Measurements from ENCODE around the gene KRTAP5-7.
"Not testable (repeated sequence)": the region's sequence is repeated elsewhere in the genome, so short reads cannot be mapped to it uniquely, and the experiment has no call there.

Gene KRTAP5-7

DNA sequence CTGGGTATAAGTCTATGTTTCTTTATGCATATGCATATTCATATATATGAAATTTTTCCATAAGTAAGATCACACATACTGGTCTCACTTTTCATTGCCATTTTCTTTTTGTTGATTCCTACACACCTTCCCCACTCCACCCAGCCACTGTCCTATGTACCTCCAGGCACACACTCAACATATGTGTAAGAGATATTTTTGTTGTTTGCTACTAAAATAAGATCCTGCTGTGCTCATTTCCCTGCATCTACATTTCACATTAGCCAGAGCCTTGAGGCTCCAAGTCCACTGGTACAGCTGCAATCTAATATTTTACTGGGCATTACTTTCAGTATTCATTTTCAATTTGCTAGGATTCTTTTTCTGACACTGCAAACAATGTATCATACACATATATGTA lies 30.2 kb downstream of the KRTAP5-7 start:
- no peak for DNase-seq (ENCODE audit: low read depth in 2 of 2)

DNA sequence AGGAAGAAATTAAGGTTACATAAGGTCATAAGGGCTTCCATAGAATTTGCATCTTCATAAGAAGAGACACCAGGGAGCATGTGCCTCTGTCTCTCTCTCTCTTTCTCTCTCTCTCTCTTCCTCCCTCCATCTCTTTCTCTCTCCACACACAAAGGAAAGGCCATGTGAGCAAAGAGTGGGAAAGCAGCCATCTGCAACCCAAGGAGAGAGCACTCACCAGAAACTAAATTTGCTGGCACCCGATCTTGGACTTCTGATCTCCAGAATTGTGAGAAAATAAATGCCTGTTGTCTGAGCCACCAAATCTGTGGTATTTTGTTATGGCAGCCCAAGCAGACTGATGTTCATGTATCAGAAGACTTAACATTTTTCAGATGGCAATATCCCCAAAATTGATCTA lies 31.9 kb downstream of the KRTAP5-7 start:
- no peak for DNase-seq (ENCODE audit: low read depth in 2 of 2)

DNA sequence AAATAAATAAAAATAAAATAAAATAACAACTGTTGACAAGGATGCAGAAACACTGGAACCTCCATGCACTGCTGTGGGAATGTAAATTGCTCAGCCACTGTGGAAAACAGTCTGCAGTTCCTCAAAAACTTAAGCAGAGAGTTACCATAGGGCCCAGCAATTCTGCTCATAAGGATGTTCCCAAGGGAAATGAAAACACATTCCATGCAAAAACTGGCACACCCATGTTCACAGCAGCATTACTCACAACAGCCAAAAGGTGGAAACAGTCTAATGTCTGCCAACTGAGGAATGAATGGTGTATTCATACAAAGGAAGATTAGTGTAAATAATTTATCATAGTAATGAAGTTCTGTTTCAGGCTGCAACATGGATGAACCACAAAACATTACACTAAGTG lies 35.1 kb downstream of the KRTAP5-7 start:
- DNase-seq (ENCODE audit: low read depth in 2 of 2) = no peak

DNA sequence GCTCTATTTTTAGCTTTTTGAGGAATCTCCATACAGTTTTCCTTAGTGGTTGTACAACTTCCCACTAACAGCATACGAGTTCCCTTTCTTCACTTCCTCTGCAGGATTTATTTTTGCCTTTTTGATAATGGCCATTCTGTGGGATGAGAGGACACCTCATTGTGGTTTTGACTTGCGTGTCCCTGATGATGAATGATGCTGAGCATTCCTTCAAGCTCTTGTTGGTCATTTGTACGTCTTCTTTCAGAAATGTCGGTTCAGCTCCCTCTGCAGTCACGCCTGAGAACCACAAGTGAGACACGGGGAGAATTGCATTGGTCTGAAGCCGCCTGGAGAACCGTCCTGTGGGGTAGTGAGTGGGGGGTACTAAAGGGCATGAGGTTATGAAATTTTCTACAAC lies 36.3 kb downstream of the KRTAP5-7 start:
- no peak for DNase-seq (ENCODE audit: low read depth in 2 of 2)

DNA sequence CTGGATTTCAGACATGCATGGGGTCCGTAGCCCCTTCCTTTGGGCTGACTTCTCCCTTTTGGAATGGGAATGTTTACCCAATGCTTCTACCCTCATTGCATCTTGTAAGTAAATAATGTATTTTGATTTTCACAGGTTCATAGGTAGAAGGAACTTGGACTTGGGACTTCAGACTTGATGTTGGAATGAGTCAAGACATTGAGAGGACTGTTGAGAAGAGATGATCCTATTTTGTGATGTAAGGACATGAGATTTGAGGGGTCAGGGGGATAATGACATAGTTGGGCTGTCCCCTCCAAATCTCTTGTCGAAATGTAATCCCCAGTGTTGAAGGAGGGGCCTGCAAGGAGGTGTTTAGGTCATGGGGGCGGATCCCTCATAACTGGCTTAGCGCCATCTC lies 37.4 kb downstream of the KRTAP5-7 start:
- DNase-seq (ENCODE audit: low read depth in 2 of 2) = no peak

DNA sequence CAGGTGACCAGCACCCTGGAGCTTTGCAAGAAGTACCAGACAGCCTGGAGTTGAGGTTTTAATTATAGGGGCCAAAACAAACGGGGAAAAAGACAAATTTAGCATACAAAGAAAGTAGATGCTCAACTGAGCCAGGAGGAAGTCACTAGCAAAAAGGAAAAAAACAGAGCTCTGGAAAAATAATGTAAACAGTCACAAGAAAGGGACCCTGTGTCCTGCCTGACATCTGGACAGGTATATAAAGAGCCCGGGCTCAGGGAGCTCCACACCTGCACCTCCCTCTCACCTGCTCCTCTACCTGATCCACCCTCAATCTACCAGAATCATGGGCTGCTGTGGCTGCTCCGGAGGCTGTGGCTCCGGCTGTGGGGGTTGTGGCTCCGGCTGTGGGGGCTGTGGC lies 38.2 kb downstream of the KRTAP5-7 start, which contains the start of gene KRTAP5-10:
TSS of gene KRTAP5-10 (plus strand) at position 301 of the 400 bp plus-strand sequence. CDS start at position 326, 25 bp downstream.
- DNase-seq (ENCODE audit: low read depth in 2 of 2) = no peak

DNA sequence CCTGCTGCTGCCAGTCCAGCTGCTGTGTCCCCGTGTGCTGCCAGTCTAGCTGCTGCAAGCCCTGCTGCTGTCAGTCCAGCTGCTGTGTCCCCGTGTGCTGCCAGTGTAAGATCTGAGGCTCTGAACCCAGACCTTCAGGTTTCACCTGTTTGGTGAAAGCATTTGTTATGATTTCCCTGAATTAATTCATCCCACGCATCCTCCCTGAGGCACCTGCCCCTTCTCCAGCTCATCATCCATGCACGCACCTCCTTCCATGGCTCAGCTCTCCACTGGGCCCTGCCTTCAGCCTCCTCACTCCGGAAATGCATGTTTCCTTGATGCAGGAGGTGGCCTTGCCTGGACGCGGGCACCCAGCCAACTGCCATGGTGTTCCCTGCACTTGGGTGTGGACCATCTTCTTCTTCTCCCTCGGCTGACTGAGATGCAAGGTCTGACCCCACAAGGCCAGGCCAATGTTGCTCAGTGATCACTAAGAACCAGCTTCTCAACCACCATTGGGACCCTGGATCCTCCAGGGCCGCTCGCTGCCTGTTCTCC lies 39.1 kb downstream of the KRTAP5-7 start:
- no peak for DNase-seq (ENCODE audit: low read depth in 2 of 2)

DNA sequence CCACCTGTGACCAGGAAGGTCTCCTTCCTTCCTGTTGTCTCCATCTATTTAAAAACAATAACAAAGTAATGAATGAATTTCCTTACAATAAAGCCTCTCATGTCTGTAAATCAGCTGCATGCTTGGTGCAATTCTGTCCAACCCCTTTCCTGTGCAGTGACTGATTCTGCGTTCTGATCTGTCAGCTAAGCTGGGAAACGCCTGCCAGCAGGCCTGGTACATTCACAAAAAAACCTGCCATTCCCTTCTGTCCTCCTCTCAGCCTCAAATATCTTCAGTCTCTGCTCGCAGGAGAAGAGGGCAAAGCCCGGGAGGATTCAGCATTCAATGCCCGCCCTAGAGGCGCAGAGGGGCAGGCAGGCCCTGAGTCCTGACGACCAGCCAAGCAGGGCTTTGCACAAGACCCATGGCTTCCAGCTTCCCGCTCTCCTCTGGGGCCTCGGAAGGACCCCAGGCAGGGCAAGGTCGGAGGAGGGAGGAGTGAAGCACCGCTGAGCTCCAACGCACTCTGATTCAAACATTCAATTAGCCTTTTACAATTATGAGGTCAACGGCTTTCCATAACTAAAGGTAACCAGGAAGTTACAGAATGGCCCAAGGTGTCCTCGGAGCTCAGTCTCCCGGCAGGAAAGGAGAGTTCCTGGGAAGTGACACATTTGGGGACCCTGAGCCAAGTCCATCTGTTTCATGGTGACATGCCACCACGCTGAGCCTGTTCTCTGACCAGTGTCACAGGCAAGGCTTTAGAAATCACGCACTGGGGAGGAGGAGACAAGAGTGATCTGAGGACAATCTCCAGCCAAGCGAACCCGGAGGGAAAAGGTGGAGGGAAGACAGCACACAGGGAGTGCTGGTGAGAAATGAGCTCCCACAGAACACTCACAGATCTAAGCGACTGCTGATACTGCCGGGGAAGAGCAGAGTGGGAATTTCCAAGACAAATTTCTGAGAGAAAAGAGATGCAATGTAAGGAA lies 39.8 kb downstream of the KRTAP5-7 start:
- DNase-seq (ENCODE audit: low read depth in 2 of 2) = not testable (repeated sequence)

DNA sequence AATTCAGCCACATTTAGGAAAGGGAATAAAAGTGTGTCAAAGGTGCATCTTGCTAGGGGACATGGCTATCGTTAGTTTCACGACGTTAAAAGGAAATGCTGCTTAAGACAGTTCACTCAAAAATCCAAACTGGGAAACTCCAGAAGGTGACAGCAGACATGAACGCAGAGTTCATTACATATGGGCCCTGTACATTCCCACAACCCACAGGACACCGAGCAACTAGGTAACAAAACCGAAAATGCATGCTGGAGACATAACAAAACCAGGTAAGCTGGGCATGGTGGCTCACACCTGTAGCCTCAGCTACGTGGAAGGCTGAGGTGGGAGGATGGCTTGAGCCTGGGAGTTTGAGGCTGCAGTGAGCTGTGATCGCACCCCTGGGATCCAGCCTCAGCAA lies 40.6 kb downstream of the KRTAP5-7 start:
- DNase-seq (ENCODE audit: low read depth in 2 of 2) = not testable (repeated sequence)

DNA sequence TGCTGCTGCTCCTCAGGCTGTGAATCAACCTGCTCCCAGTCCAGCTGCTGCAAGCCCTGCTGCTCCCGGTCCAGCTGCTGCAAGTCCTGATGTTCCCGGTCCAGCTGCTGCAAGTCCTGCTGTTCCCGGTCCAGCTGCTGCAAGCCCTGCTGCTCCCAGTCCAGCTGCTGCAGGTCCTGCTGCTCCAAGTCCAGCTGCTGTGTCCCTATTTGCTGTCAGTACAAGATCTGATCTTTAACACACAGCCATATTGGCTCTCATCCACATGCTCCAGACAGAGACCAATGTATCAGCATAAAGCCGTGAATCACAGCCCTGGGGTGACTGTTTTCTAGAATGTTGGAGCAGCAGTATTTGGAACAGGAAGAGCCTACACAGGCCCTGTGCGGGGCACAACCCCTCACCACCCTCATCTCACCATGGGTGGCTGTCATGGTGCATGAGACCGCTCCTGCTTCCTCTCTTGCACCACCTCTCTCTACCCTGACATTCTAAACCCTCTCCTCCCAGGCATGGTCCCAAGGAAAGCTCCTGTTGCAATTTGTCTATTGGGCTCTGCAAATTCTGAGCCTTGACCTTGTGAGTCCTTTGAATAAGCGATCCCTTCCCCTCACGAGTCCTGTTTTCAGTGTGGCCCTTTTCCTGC lies 41.8 kb downstream of the KRTAP5-7 start:
- DNase-seq (ENCODE audit: low read depth in 2 of 2) = no peak

DNA sequence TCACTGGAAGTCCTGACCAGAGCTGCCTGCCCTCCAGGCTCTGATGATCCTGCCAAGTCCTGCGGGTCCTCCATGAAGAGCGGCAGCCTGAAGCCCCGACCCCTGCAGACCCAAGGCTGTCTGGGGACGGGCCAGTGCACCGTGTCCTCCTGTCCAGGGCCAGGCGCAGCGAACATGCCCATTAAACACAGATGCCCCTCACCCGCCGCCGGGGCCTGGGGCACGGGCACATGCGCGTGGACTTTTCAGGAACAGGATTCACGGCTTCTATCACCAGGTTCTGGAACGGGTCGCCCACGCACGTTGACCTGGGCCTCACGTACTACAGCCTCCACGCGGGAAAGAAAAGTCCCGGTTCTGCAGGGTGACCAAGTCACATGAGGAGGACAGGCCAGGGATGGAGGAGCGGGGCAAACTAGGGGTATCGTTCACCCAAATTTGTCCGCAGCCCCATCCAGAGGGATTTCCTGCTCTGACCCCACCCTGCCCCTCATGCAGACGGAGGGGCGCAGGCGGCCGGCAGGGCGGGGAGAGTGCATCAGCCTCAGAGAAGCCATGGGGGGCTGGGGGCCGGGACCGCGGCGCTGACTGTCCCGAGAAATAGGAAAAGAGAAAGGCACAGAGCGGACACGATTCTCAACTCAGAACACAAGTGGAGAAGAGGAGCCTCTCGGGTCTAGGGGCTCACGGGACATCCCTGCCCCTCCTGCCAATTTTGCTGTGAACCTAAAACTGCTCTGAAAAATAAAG lies 44.2 kb downstream of the KRTAP5-7 start:
- DNase-seq (ENCODE audit: low read depth in 2 of 2) = not testable (repeated sequence)

DNA sequence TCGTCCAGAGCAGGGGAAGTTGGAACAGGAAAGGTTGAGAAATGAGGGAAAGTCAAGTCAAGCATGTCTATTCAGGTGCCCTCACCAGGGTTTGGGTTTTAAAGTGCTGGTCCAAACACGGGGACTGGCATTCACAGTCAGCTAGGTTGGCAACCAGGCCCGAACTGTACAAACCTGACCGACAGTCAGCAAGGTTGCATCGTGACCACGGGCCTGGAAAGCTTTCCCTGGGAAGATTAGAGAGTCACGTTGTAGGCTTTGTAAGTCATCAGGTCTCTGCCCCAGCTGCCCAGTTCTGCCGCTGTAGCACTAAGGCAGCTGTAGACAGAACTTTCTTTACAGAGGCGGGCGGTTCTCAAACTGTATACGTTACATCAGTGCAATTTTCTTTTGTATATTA lies 45.7 kb downstream of the KRTAP5-7 start:
- DNase-seq (ENCODE audit: low read depth in 2 of 2) = no peak

DNA sequence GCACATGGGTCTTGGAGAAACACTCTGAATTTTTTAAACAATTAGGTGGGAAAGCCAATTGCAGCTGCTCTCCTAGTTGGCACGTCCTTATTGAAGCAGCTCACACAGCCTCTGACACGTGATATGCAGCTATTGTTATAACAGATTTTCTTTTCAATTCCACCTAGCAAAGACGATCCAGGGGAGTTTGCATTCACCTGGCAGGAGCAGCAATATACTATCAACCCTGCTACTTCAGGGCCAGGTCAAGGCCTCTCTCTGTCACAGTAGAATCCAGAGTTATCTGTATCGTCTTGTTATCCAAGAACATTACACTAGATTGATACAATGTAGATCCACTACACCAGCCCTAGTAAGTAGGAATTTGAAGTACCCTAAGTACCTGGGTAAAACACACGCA lies 47.4 kb downstream of the KRTAP5-7 start:
- DNase-seq (ENCODE audit: low read depth in 2 of 2) = no peak

DNA sequence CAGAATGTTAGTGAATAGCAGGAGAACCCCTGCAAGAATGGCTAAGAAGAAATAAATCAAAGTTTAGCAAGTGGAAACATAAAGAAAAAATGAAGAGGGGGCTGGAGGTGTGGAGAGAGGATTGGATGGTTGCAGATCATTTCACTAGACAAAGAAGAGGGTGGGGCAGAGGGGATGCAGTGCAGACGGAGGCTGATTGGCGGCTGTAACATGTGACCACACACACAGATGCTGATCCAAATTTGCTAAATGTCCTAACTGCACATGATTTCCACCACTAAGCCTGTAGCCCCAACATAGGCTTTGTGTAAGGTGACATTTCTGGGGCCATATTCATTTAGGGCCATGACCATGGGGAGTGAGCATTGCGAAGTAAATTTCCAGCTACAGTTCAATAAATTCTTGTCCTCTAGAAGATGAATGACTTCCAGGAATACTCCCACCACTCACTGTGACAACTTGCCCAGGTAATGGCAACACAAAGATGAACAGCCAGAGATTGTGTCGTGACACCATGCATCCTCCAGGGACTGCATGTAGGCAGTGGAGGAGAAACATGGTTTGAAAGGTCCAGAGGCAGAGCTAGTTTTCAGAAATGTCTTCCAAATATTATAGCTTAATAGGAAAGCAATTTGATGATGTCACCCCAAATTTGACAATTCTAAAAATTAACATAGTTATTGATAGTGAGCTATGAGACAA lies 48.8 kb downstream of the KRTAP5-7 start:
- no peak for DNase-seq (ENCODE audit: low read depth in 2 of 2)

DNA sequence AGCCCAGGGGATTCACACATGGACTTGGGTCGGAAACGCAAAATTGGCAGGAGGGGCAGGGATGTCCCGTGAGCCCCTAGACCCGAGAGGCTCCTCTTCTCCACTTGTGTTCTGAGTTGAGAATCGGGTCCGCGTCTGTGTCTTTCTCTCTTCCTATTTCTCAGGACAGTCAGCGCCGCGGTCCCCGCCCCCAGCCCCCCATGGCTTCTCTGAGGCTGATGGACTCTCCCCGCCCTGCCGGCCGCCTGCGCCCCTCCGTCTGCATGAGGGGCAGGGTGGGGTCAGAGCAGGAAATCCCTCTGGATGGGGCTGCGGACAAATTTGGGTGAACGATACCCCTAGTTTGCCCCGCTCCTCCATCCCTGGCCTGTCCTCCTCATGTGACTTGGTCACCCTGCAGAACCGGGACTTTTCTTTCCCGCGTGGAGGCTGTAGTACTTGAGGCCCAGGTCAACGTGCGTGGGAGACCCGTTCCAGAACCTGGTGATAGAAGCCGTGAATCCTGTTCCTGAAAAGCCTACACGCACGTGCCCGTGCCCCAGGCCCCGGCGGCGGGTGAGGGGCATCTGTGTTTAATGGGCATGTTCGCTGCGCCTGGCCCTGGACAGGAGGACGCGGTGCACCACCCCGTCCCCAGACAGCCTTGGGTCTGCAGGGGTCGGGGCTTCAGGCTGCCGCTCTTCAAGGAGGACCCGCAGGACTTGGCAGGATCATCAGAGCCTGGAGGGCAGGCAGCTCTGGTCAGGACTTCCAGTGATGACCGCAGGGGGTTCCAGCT lies 49.8 kb downstream of the KRTAP5-7 start:
- not testable (repeated sequence) for DNase-seq (ENCODE audit: low read depth in 2 of 2)

DNA sequence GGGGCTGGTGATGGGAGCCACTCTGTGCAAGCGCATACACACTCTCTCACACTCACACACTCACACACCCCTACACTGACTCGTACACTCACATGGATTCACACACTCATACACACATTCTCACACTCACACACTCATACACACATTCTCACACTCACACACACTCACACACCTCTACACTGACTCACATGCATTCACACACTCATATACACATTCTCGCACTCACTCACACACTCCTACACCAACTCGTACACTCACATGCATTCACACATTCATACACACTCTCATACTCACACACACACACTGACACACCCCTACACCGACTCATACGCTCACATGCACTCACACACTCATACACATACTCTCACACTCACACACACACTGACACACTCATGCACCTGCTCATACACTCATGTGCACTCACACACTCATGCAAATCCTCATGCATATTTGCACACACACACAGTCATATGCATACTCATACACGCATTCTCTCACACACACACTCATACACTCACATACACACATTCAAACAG lies 50.5 kb downstream of the KRTAP5-7 start:
- DNase-seq (ENCODE audit: low read depth in 2 of 2) = no peak

Data from stimulated activated CD8-positive, alpha-beta memory T cell treated with anti-CD3 and anti-CD28 coated beads, Interleukin-15, amount 100 ng/mL, for 4 hours (primary cell).